Measurements from ENCODE around the gene GATA5. TPM values are rescaled to one million over a fixed set of nuclear protein-coding genes. Genes with fewer than 3 reads are reported as not detected.

Gene GATA5
- total and polyA plus RNA-seq, 2 donors (not counting 3 experiments of a cell fraction or from before 2014, with no cell fraction given): not detected

DNA sequence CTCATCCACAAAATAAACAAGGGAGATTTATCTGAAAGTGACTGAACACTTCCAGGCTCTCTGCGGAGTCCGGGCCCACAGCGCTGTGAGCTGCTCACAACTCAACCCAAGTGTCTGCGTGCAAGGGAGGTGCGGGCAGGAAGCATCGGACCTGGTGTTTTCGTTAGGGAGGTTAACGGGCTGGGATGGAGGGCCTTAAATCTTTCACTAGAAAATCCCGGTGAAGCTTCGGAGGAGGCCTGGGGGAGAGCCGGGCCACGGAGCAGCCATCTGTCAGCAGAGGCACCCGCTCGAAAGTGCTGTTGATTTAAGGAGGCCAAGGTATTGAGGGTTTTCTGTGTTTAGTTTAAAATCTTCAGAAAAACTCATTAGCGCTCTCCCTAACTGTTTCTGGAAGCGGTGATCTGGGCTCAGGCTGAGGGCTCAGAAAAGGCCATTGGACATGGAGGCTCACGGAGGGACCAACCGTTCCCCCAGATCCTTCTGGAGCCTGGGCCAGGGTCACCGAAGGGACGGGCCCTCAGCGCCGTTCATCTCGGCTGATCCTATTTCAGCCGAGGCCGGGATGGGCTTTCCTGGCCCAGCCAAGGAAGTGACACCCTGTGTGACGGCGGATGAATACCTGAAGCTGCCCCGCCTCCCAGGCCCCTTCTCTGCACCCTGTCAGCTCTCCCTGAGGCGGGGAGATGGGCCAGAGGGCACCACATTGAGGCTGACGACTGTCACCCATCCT lies 20.7 kb downstream of the GATA5 start:
- POLR2A ChIA-PET: no interaction called here
- no peak for FAIRE-seq

More for the DNA sequence above, 20.7 kb downstream of the GATA5 start:
- Histone ChIP-seq H3K9me1 (replicated peaks; ENCODE audit: control insufficient read depth, extremely low read depth, insufficient read depth, low read length) (no peaks in the 10 kb centered on the region), H3K27ac (ENCODE audit: insufficient read depth, low read depth, low read length) (no peak overlapping the region), H3K4me1 (ENCODE audit: control insufficient read depth, extremely low read depth, insufficient read depth, low read length) (no peaks in the 10 kb centered on the region), H3K4me2 (ENCODE audit: insufficient read depth, low read length) (no peak overlapping the region), H3K27me3 (ENCODE audit: control insufficient read depth in 2 of 2, insufficient read depth in 2 of 2, low read length in 2 of 2) (no peaks in the 10 kb centered on the region), H3K79me2 (ENCODE audit: control insufficient read depth, insufficient read depth, low read length) (no peaks in the 10 kb centered on the region), H3K4me3 (replicated peaks in 1 of 3; ENCODE audit: insufficient read depth in 1 of 3, low read depth in 1 of 3, low read length in 3 of 3) (no peak overlapping the region), H3K9ac (replicated peaks; ENCODE audit: extremely low read depth, insufficient read depth, low read length) (no peak overlapping the region), H4K20me1 (replicated peaks; ENCODE audit: control insufficient read depth, extremely low read depth, insufficient read depth, low read length) (no peaks in the 10 kb centered on the region), H3K9me3 (replicated peaks; ENCODE audit: control insufficient read depth, insufficient read depth, low read length) (no peaks in the 10 kb centered on the region), H2AFZ (ENCODE audit: low read depth, low read length) (no peak overlapping the region), H3K36me3 (ENCODE audit: control insufficient read depth in 2 of 2, extremely low read depth in 1 of 2, insufficient read depth in 2 of 2, low read length in 2 of 2) (no peaks in the 10 kb centered on the region)
- intact Hi-C loops (cut with micrococcal nuclease): no loop called here
- CTCF ChIA-PET: no interaction called here
- DNase-seq (ENCODE audit: low read depth, low spot score): no peak
- no TSS peak for BruUV-seq (replicated peaks)
- TF ChIP-seq CTCF (IDR thresholded peaks at IDR 0.05; ENCODE audit: extremely low read depth in 1 of 2, insufficient read depth in 1 of 2, low read depth in 1 of 2, low read length in 2 of 2): no peak
- TF ChIP-seq POLR2A (IDR thresholded peaks at IDR 0.05; ENCODE audit: low read depth, low read length): no peak
- no peak for TF ChIP-seq MYC (IDR thresholded peaks at IDR 0.05; ENCODE audit: low read depth, low read length)
- no peak for TF ChIP-seq MAX (IDR thresholded peaks at IDR 0.05; ENCODE audit: insufficient read depth, insufficient read length)
- no peak for TF ChIP-seq GATA2 (IDR thresholded peaks at IDR 0.05; ENCODE audit: insufficient read depth, insufficient read length, low read depth, low read length)
- TF ChIP-seq FOS (IDR thresholded peaks at IDR 0.05; ENCODE audit: borderline replicate concordance, insufficient read depth, low read length): no peak
- no peak for TF ChIP-seq JUN (IDR thresholded peaks at IDR 0.05; ENCODE audit: borderline replicate concordance, insufficient read depth, insufficient read length, low read depth)
- dilution Hi-C loops (cut with MboI; ENCODE audit: extremely low pct_ligation_motif_present, low sequenced_read_pairs): no loop called here

All from endothelial cell of umbilical vein (primary cell).